GM13977 (cell line): ENCODE data around the gene UIMC1.

Source experiments
- DNase-seq: peaks from one replicate; pipeline ENCODE4 v3.0.0; 2012; ENCODE audit warnings: low spot score
- CTCF ChIP-seq: IDR thresholded peaks from 2 replicates; pipeline ENCODE4 v1.5.1; 2012; ENCODE audit warnings: mild to moderate bottlenecking, control low read depth; ENCODE audit not compliant: insufficient read depth; ENCODE audit errors: extremely low read depth, missing control alignments
- in situ Hi-C: fragments of 300-500 bp; cut with MboI; formaldehyde crosslinking; loops from one replicate; pipeline ENCODE4 v1.12.0; 2022; ENCODE audit warnings: low sequenced_read_pairs, low pct_unique_long_range_greater_than_20kb, mixed read lengths, inconsistent platforms; ENCODE audit not compliant: unreplicated experiment

The UIMC1 gene

GRCh38 chr5:176882567-176882903, 124.0 kb downstream of the UIMC1 start:
- no peak for DNase-seq
- in situ Hi-C loops, result no loop called here
- no peak for TF ChIP-seq CTCF

GRCh38 chr5:176881816-176882566, 124.6 kb downstream of the UIMC1 start:
- in situ Hi-C loops, result no loop called here
- no peak for DNase-seq
- no peak for TF ChIP-seq CTCF

GRCh38 chr5:176881021-176881749, 125.4 kb downstream of the UIMC1 start:
- DNase-seq, result no peak
- in situ Hi-C loops, result no loop called here
- no peak for TF ChIP-seq CTCF

- in situ Hi-C loops, result no loop called here
- TF ChIP-seq CTCF, result no peak
- DNase-seq, result no peak
Measured at GRCh38 chr5:176880366-176881020, 126.1 kb downstream of the UIMC1 start.

GRCh38 chr5:176879663-176880361, 126.8 kb downstream of the UIMC1 start:
- in situ Hi-C loops, result no loop called here
- no peak for DNase-seq
- TF ChIP-seq CTCF, result no peak

GRCh38 chr5:176878906-176879662, 127.5 kb downstream of the UIMC1 start:
- no peak for DNase-seq
- TF ChIP-seq CTCF, result no peak
- in situ Hi-C loops, result no loop called here
